Body of pancreas (tissue), 4 donors: Measurements from ENCODE around the gene PREX1.

Experiments used
- CTCF ChIP-seq, 7 experiments: fragments of 450-650 bp in 4 of 7; fragments of 200-600 bp in 3 of 7; sonication (generic) in 3 of 7; IDR thresholded peaks; one replicate each; pipeline ENCODE4 v1.5.1; 2016 to 2019; ENCODE audit warnings: antibody characterized with exemption in 7 of 7
- POLR2A ChIP-seq, 3 donors: fragments of 450-650 bp; IDR thresholded peaks; one replicate each; pipeline ENCODE4 v1.6.1; 2016; ENCODE audit warnings: antibody characterized with exemption in 3 of 3, mild to moderate bottlenecking in 2 of 3

GRCh38 chr20:48760403-48760983, 67.3 kb downstream of the PREX1 start:
- no peak for TF ChIP-seq POLR2A (IDR thresholded peaks at IDR 0.05)
- TF ChIP-seq CTCF (IDR thresholded peaks at IDR 0.05): no peak
